HepG2 (cell line): Measurements from ENCODE around the gene NR2C1.

Experiments used
- CBX5 ChIP-seq: sonication (generic); formaldehyde crosslinking; IDR thresholded peaks from 2 replicates; pipeline ENCODE4 v1.4.0; 2020; ENCODE audit warnings: missing genetic modification reagents, borderline replicate concordance
- GMEB1 ChIP-seq: sonication (generic); formaldehyde crosslinking; IDR thresholded peaks from 2 replicates; pipeline ENCODE4 v1.5.1; 2020; ENCODE audit warnings: missing genetic modification reagents, mild to moderate bottlenecking, borderline replicate concordance
- HDAC6 ChIP-seq: fragments of 200-600 bp; sonication (generic); IDR thresholded peaks from 2 replicates; pipeline ENCODE4 v1.7.0; 2017; ENCODE audit warnings: mild to moderate bottlenecking, antibody characterized with exemption, low read length, low read depth
- KLF13 ChIP-seq: sonication (generic); formaldehyde crosslinking; IDR thresholded peaks from 2 replicates; pipeline ENCODE4 v1.4.0; 2020; ENCODE audit warnings: mild to moderate bottlenecking, missing genetic modification reagents
- NFYB ChIP-seq: sonication (generic); formaldehyde crosslinking; IDR thresholded peaks from 2 replicates; pipeline ENCODE4 v1.4.0; 2020; ENCODE audit warnings: missing genetic modification reagents
- ZBTB2 ChIP-seq: sonication (generic); formaldehyde crosslinking; IDR thresholded peaks from 2 replicates; pipeline ENCODE4 v1.8.0; 2022; ENCODE audit warnings: low read depth, missing genetic modification reagents
- ZBTB26 ChIP-seq: IDR thresholded peaks from 2 replicates; pipeline ENCODE4 v1.6.1; 2016; ENCODE audit warnings: missing compliant biosample characterization, missing genetic modification reagents, borderline replicate concordance
- ZNF230 ChIP-seq: sonication (generic); formaldehyde crosslinking; IDR thresholded peaks from 2 replicates; pipeline ENCODE4 v1.4.0; 2020; ENCODE audit warnings: mild to moderate bottlenecking, missing genetic modification reagents
- ZSCAN29 ChIP-seq: sonication (generic); formaldehyde crosslinking; conservative IDR thresholded peaks from 2 replicates; pipeline ENCODE4 v1.4.0; 2020; ENCODE audit warnings: mild to moderate bottlenecking, missing genetic modification reagents

GRCh38 chr12:95096378-95096777 lies 23.0 kb upstream of the NR2C1 start:
- no peak for TF ChIP-seq NFYB (CRISPR knock-in tag)
- no peak for TF ChIP-seq ZBTB2 (CRISPR knock-in tag)
- no peak for TF ChIP-seq GMEB1 (CRISPR knock-in tag)
- TF ChIP-seq ZSCAN29 (CRISPR knock-in tag) = no peak
- TF ChIP-seq ZBTB26 (CRISPR knock-in tag) = no peak
- TF ChIP-seq ZNF230 = no peak
- TF ChIP-seq CBX5 (CRISPR knock-in tag) = no peak
- TF ChIP-seq HDAC6 = no peak
- TF ChIP-seq KLF13 (CRISPR knock-in tag) = no peak
